HEK293 (cell line): ENCODE results near the gene RPL15.

ENCODE experiments used
- CTCF ChIA-PET: fragments of 350-600 bp; formaldehyde crosslinking; extraction: SDS; loops from one replicate; lab custom pipeline; 2021; ENCODE audit warnings: antibody characterized with exemption; lab: Yijun Ruan, JAX
- POLR2A ChIA-PET: fragments of 300-600 bp; formaldehyde crosslinking; extraction: SDS; loops from one replicate; lab custom pipeline; 2020; ENCODE audit warnings: antibody characterized with exemption, inconsistent platforms; lab: Yijun Ruan, JAX
- H3K27ac ChIP-seq: fragments of 200-500 bp; sonication (Bioruptor generic); 2 replicates; pipeline ENCODE4 v1.5.1; 2014; ENCODE audit warnings: low read depth, low read length, control low read depth, inconsistent platforms; ENCODE audit errors: extremely low read depth
- H3K36me3 ChIP-seq, 2 experiments: fragments of 200-500 bp in 1 of 2; sonication (Bioruptor generic) in 1 of 2; 1 replicate in 1 of 2; 2 replicates in 1 of 2; pipeline ENCODE4 v1.5.1; 2014 to 2017; ENCODE audit warnings: inconsistent platforms in 2 of 2, low read length in 2 of 2; ENCODE audit not compliant: control insufficient read depth in 2 of 2, insufficient read depth in 1 of 2
- H3K4me1 ChIP-seq: fragments of 200-500 bp; sonication (Bioruptor generic); 2 replicates; pipeline ENCODE4 v1.5.1; 2014; ENCODE audit warnings: mild to moderate bottlenecking, low read length, inconsistent platforms; ENCODE audit not compliant: control insufficient read depth, insufficient read depth
- H3K4me3 ChIP-seq: 2 replicates; pipeline ENCODE4 v1.5.1; 2011; ENCODE audit warnings: low read depth, mild to moderate bottlenecking, control low read depth, low read length, moderate library complexity
- H3K9me3 ChIP-seq: fragments of 200-500 bp; sonication (Bioruptor generic); 2 replicates; pipeline ENCODE4 v1.5.1; 2014; ENCODE audit warnings: low read depth, low read length, inconsistent platforms; ENCODE audit not compliant: control insufficient read depth, insufficient read depth
- ELK4 ChIP-seq: IDR thresholded peaks from 2 replicates; pipeline ENCODE4 v1.6.1; 2011; ENCODE audit warnings: mild to moderate bottlenecking, low read depth, low read length, borderline replicate concordance
- KLF10 ChIP-seq: fragments of 450-650 bp; IDR thresholded peaks from 2 replicates; pipeline ENCODE4 v1.5.1; 2018; ENCODE audit warnings: missing biosample characterization, mild to moderate bottlenecking, missing genetic modification characterization
- PATZ1 ChIP-seq: fragments of 450-650 bp; formaldehyde crosslinking; IDR thresholded peaks from 2 replicates; pipeline ENCODE4 v1.5.1; 2016; ENCODE audit warnings: missing biosample characterization, missing genetic modification characterization
- REST ChIP-seq: fragments of 450-650 bp; formaldehyde crosslinking; IDR thresholded peaks from 2 replicates; pipeline ENCODE4 v1.5.1; 2016; ENCODE audit warnings: missing biosample characterization, missing genetic modification characterization
- SCRT2 ChIP-seq: fragments of 450-650 bp; formaldehyde crosslinking; IDR thresholded peaks from 2 replicates; pipeline ENCODE4 v1.5.1; 2016; ENCODE audit warnings: missing biosample characterization, missing genetic modification characterization
- TSHZ1 ChIP-seq: fragments of 450-650 bp; formaldehyde crosslinking; IDR thresholded peaks from 2 replicates; pipeline ENCODE4 v1.5.1; 2016; ENCODE audit warnings: missing biosample characterization, missing genetic modification characterization, borderline replicate concordance
- YY1 ChIP-seq: fragments of 450-650 bp; formaldehyde crosslinking; IDR thresholded peaks from 2 replicates; pipeline ENCODE4 v1.5.1; 2018; ENCODE audit warnings: missing biosample characterization, missing genetic modification characterization
- ZFP3 ChIP-seq: fragments of 450-650 bp; formaldehyde crosslinking; IDR thresholded peaks from 2 replicates; pipeline ENCODE4 v1.5.1; 2016; ENCODE audit warnings: low read depth, missing biosample characterization, missing genetic modification characterization
- ZNF2 ChIP-seq: fragments of 450-650 bp; formaldehyde crosslinking; IDR thresholded peaks from 2 replicates; pipeline ENCODE4 v1.5.1; 2016; ENCODE audit warnings: missing biosample characterization, missing genetic modification characterization
- ZNF211 ChIP-seq: fragments of 450-650 bp; formaldehyde crosslinking; IDR thresholded peaks from 2 replicates; pipeline ENCODE4 v1.5.1; 2016; ENCODE audit warnings: low read depth, missing biosample characterization, missing genetic modification characterization
- ZNF248 ChIP-seq: fragments of 450-650 bp; formaldehyde crosslinking; IDR thresholded peaks from 2 replicates; pipeline ENCODE4 v1.5.1; 2017; ENCODE audit warnings: missing biosample characterization, missing genetic modification characterization
- ZNF433 ChIP-seq: fragments of 450-650 bp; formaldehyde crosslinking; IDR thresholded peaks from 2 replicates; pipeline ENCODE4 v1.5.1; 2016; ENCODE audit warnings: missing biosample characterization, missing genetic modification characterization, low read depth
- ZNF514 ChIP-seq: fragments of 450-650 bp; formaldehyde crosslinking; IDR thresholded peaks from 2 replicates; pipeline ENCODE4 v1.5.1; 2016; ENCODE audit warnings: missing biosample characterization, missing genetic modification characterization
- ZNF529 ChIP-seq: fragments of 450-650 bp; formaldehyde crosslinking; IDR thresholded peaks from 2 replicates; pipeline ENCODE4 v1.5.1; 2017; ENCODE audit warnings: missing genetic modification characterization, missing biosample characterization; ENCODE audit not compliant: insufficient replicate concordance
- ZNF610 ChIP-seq: fragments of 450-650 bp; formaldehyde crosslinking; IDR thresholded peaks from 2 replicates; pipeline ENCODE4 v1.5.1; 2016; ENCODE audit warnings: missing biosample characterization, missing genetic modification characterization, borderline replicate concordance
- ZNF621 ChIP-seq: fragments of 450-650 bp; formaldehyde crosslinking; IDR thresholded peaks from 2 replicates; pipeline ENCODE4 v1.5.1; 2017; ENCODE audit warnings: missing biosample characterization, missing genetic modification characterization
- ZNF843 ChIP-seq: fragments of 450-650 bp; formaldehyde crosslinking; IDR thresholded peaks from 2 replicates; pipeline ENCODE4 v1.5.1; 2016; ENCODE audit warnings: missing biosample characterization, missing genetic modification characterization
- TF ChIP-seq, protein P1 (sequence below): fragments of 450-650 bp; formaldehyde crosslinking; IDR thresholded peaks from 2 replicates; pipeline ENCODE4 v1.5.1; 2016; ENCODE audit warnings: missing biosample characterization, missing genetic modification characterization
- TF ChIP-seq, protein P2 (sequence below): fragments of 450-650 bp; formaldehyde crosslinking; IDR thresholded peaks from 2 replicates; pipeline ENCODE4 v1.5.1; 2017; ENCODE audit warnings: missing biosample characterization, missing genetic modification characterization

Gene RPL15

GRCh38 chr3:23875113-23875725, 41.7 kb upstream of the RPL15 start:
- TF ChIP-seq ZNF248 (tag by site-specific recombination) (no peak), ZNF621 (tag by site-specific recombination) (no peak), SCRT2 (tag by site-specific recombination) (no peak), ZNF514 (tag by site-specific recombination) (no peak), ZNF2 (tag by site-specific recombination) (no peak), REST (tag by site-specific recombination) (no peak), ZNF843 (no peak), ELK4 (no peak), ZNF529 (tag by site-specific recombination) (no peak), YY1 (no peak), ZNF211 (tag by site-specific recombination) (no peak), KLF10 (tag by site-specific recombination) (no peak), ZNF610 (tag by site-specific recombination) (no peak), ZNF433 (tag by site-specific recombination) (no peak), ZFP3 (tag by site-specific recombination) (no peak), PATZ1 (tag by site-specific recombination) (no peak), TSHZ1 (no peak)
- TF ChIP-seq, protein P1, sequence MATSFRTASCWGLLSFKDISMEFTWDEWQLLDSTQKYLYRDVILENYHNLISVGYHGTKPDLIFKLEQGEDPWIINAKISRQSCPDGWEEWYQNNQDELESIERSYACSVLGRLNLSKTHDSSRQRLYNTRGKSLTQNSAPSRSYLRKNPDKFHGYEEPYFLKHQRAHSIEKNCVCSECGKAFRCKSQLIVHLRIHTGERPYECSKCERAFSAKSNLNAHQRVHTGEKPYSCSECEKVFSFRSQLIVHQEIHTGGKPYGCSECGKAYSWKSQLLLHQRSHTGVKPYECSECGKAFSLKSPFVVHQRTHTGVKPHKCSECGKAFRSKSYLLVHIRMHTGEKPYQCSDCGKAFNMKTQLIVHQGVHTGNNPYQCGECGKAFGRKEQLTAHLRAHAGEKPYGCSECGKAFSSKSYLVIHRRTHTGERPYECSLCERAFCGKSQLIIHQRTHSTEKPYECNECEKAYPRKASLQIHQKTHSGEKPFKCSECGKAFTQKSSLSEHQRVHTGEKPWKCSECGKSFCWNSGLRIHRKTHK = no peak
- TF ChIP-seq, protein P2, sequence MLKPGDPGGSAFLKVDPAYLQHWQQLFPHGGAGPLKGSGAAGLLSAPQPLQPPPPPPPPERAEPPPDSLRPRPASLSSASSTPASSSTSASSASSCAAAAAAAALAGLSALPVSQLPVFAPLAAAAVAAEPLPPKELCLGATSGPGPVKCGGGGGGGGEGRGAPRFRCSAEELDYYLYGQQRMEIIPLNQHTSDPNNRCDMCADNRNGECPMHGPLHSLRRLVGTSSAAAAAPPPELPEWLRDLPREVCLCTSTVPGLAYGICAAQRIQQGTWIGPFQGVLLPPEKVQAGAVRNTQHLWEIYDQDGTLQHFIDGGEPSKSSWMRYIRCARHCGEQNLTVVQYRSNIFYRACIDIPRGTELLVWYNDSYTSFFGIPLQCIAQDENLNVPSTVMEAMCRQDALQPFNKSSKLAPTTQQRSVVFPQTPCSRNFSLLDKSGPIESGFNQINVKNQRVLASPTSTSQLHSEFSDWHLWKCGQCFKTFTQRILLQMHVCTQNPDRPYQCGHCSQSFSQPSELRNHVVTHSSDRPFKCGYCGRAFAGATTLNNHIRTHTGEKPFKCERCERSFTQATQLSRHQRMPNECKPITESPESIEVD (tag by site-specific recombination) = no peak
- ChIA-PET CTCF (interaction anchor here (0.7 kb wide), 1 partner anchor 8 kb away, joined by 3 read pairs; no protein-coding TSS in a partner anchor), POLR2A (no interaction called here)
- H3K4me1 ChIP-seq = no peaks in the 10 kb centered on the region; the same call in none of the 2 replicates
- no peak overlapping the region for H3K4me3 ChIP-seq
- H3K36me3 ChIP-seq = peaks cover 0 to 12% of the 10 kb centered on the region in 2 experiments; a peak in 1 of 3 replicates
- no peak overlapping the region for H3K27ac ChIP-seq
- H3K9me3 ChIP-seq = no peaks in the 10 kb centered on the region
